Stimulated activated CD4-positive, alpha-beta T cell treated with anti-CD3 and anti-CD28 coated beads, Interleukin-2, amount 100 ng/mL, for 24 hours (primary cell): ENCODE data around the gene ADARB1.

ENCODE experiments used
- DNase-seq, 2 donors: peaks; one replicate each; pipeline ENCODE4 v3.0.0-alpha.2; 2020

The ADARB1 gene

GRCh38 chr21:45098867-45099266 lies 24.5 kb downstream of the ADARB1 start:
- no peak for DNase-seq

- DNase-seq: no peak
Measured at GRCh38 chr21:45099571-45099970, 25.2 kb downstream of the ADARB1 start.

GRCh38 chr21:45100866-45101265 lies 26.5 kb downstream of the ADARB1 start:
- DNase-seq: no peak

GRCh38 chr21:45102391-45102932 lies 28.1 kb downstream of the ADARB1 start:
- DNase-seq: no peak

- no peak for DNase-seq
Measured at GRCh38 chr21:45103971-45104520, 29.7 kb downstream of the ADARB1 start.

GRCh38 chr21:45104560-45104959 lies 30.2 kb downstream of the ADARB1 start:
- peak in 1 of 2 donors; percentile 47 for DNase-seq

GRCh38 chr21:45105906-45106485 lies 31.6 kb downstream of the ADARB1 start:
- no peak for DNase-seq

- DNase-seq: no peak
Measured at GRCh38 chr21:45108034-45108790, 33.8 kb downstream of the ADARB1 start.

GRCh38 chr21:45108808-45109781 lies 34.7 kb downstream of the ADARB1 start:
- DNase-seq: no peak

- DNase-seq: peak; percentile 42 to 64
Measured at GRCh38 chr21:45109831-45110492, 35.6 kb downstream of the ADARB1 start.

GRCh38 chr21:45110873-45111624 lies 36.7 kb downstream of the ADARB1 start:
- DNase-seq: no peak

GRCh38 chr21:45111703-45112102 lies 37.3 kb downstream of the ADARB1 start:
- no peak for DNase-seq

- DNase-seq: no peak
Measured at GRCh38 chr21:45112371-45112770, 38.0 kb downstream of the ADARB1 start.

- no peak for DNase-seq
Measured at GRCh38 chr21:45113543-45113942, 39.2 kb downstream of the ADARB1 start.

- DNase-seq: no peak
Measured at GRCh38 chr21:45114072-45114471, 39.7 kb downstream of the ADARB1 start.

- no peak for DNase-seq
Measured at GRCh38 chr21:45114475-45114874, 40.1 kb downstream of the ADARB1 start.

GRCh38 chr21:45115141-45115540 lies 40.8 kb downstream of the ADARB1 start:
- DNase-seq: no peak

- DNase-seq: no peak
Measured at GRCh38 chr21:45116066-45116465, 41.7 kb downstream of the ADARB1 start.

- no peak for DNase-seq
Measured at GRCh38 chr21:45117314-45117713, 42.9 kb downstream of the ADARB1 start.

- DNase-seq: no peak
Measured at GRCh38 chr21:45118099-45118498, 43.7 kb downstream of the ADARB1 start.

GRCh38 chr21:45119812-45120211 lies 45.4 kb downstream of the ADARB1 start:
- DNase-seq: no peak

- no peak for DNase-seq
Measured at GRCh38 chr21:45120975-45121374, 46.6 kb downstream of the ADARB1 start.
